Esophagus squamous epithelium (tissue), 5 donors: ENCODE results near the gene FGD6. TPM values are rescaled to one million over a fixed set of nuclear protein-coding genes. Genes with fewer than 3 reads are reported as not detected.

Experiments used
- DNase-seq: peaks from one replicate; lab custom pipeline; 2025; lab: John Stamatoyannopoulos, UW
- H3K27ac ChIP-seq, 4 donors: fragments of 200-600 bp; sonication (generic); one replicate each; pipeline ENCODE4 v1.5.1; 2016 to 2019; ENCODE audit warnings: mild to moderate bottlenecking in 1 of 4
- H3K27me3 ChIP-seq, 4 donors: fragments of 200-600 bp; sonication (generic); 1 replicate in 3 of 4; 2 replicates in 1 of 4; pipeline versions ENCODE4 v1.5.1 to v1.6.0; 2017 to 2021; ENCODE audit warnings: antibody characterized with exemption in 1 of 4
- H3K36me3 ChIP-seq, 3 donors: fragments of 200-600 bp; sonication (generic); one replicate each; pipeline ENCODE4 v1.5.1; 2016 to 2019
- H3K4me1 ChIP-seq, 3 donors: fragments of 200-600 bp; sonication (generic); one replicate each; pipeline ENCODE4 v1.5.1; 2017 to 2019
- H3K4me3 ChIP-seq, 4 donors: fragments of 200-600 bp; sonication (generic); 1 replicate in 3 of 4; 2 replicates in 1 of 4; pipeline ENCODE4 v1.5.1; 2016 to 2019; ENCODE audit warnings: mild to moderate bottlenecking in 2 of 4, moderate library complexity in 1 of 4
- H3K9me3 ChIP-seq, 3 donors: fragments of 200-600 bp; sonication (generic); one replicate each; pipeline ENCODE4 v1.5.1; 2016 to 2019
- CTCF ChIP-seq, 6 experiments: fragments of 450-650 bp in 4 of 6; fragments of 200-600 bp in 2 of 6; sonication (generic) in 2 of 6; IDR thresholded peaks; one replicate each; pipeline ENCODE4 v1.5.1; 2016 to 2019; ENCODE audit warnings: antibody characterized with exemption in 6 of 6, mild to moderate bottlenecking in 4 of 6, moderate library complexity in 4 of 6
- POLR2A ChIP-seq, 4 donors: fragments of 450-650 bp; IDR thresholded peaks; one replicate each; pipeline ENCODE4 v1.6.1; 2017; ENCODE audit warnings: antibody characterized with exemption in 4 of 4, mild to moderate bottlenecking in 4 of 4, moderate library complexity in 3 of 4
- WGBS, 2 donors: methylation state at CpG; one replicate each; pipeline ENCODE4 v1.1.5; 2018; 5-methylcytosine and 5-hydroxymethylcytosine counted together
- intact Hi-C: fragments of 100-400 bp; cut with DNase I; formaldehyde crosslinking; loops from one replicate; pipeline ENCODE4 v1.15.0; 2022
- total RNA-seq, 4 donors: library from RNA; depleted of rRNA; stranded (reverse); fragments of >200 nt; gene quantifications; one replicate each; pipeline ENCODE4 v1.1.0, GENCODE V29; 2016
- donor health status: DM: yes; HTN: yes; CAD: no.

The FGD6 gene
- total RNA-seq, 4 donors from 2014 or later: 10.0 to 19.1 (median 13.2) TPM

- H3K9me3 ChIP-seq: no peaks in the 10 kb centered on the region
- H3K36me3 ChIP-seq: peaks cover 0 to 11% (median 0%) of the 10 kb centered on the region in 3 donors
- H3K4me1 ChIP-seq: peaks cover 0 to 45% (median 13%) of the 10 kb centered on the region in 3 donors
- TF ChIP-seq CTCF (IDR thresholded peaks at IDR 0.05) (no peak), POLR2A (IDR thresholded peaks at IDR 0.05) (no peak)
- H3K4me3 ChIP-seq: no peak overlapping the region
- WGBS, 2 donors: 88 to 100% methylated on average over 1 of the region's 1 CpG
- intact Hi-C loops: no loop called here
- peak overlapping the region in 3 of 4 donors; percentile 74 to 85 (median 82) for H3K27ac ChIP-seq
- no peak for DNase-seq
- H3K27me3 ChIP-seq: no peaks in the 10 kb centered on the region
Observed at GRCh38 chr12:95150501-95150900, 66.8 kb downstream of the FGD6 start.

GRCh38 chr12:95147866-95148265 is 69.4 kb downstream of the FGD6 start:
- Histone ChIP-seq H3K27ac (peak overlapping the region in 1 of 4 donors; percentile 34), H3K4me1 (peaks cover 0 to 49% (median 13%) of the 10 kb centered on the region in 3 donors), H3K36me3 (peaks cover 0 to 5% (median 0%) of the 10 kb centered on the region in 3 donors), H3K4me3 (no peak overlapping the region), H3K9me3 (no peaks in the 10 kb centered on the region), H3K27me3 (no peaks in the 10 kb centered on the region)
- no peak for DNase-seq
- TF ChIP-seq CTCF (IDR thresholded peaks at IDR 0.05): no peak
- TF ChIP-seq POLR2A (IDR thresholded peaks at IDR 0.05): no peak
- intact Hi-C loops: no loop called here

GRCh38 chr12:95146769-95147168 is 70.5 kb downstream of the FGD6 start:
- H3K27me3 ChIP-seq: no peaks in the 10 kb centered on the region
- no peak for DNase-seq
- TF ChIP-seq CTCF (IDR thresholded peaks at IDR 0.05): no peak
- TF ChIP-seq POLR2A (IDR thresholded peaks at IDR 0.05): no peak
- 74 to 91% methylated on average over 1 of the region's 1 CpG for WGBS, 2 donors
- peaks cover 0 to 4% (median 0%) of the 10 kb centered on the region in 3 donors for H3K36me3 ChIP-seq
- no peak overlapping the region for H3K4me3 ChIP-seq
- no peaks in the 10 kb centered on the region for H3K9me3 ChIP-seq
- no peak overlapping the region for H3K27ac ChIP-seq
- intact Hi-C loops: no loop called here
- H3K4me1 ChIP-seq: peaks cover 0 to 39% (median 13%) of the 10 kb centered on the region in 3 donors

GRCh38 chr12:95143621-95144205 is 73.6 kb downstream of the FGD6 start:
- DNase-seq: no peak
- H3K27ac ChIP-seq: peak overlapping the region in 3 of 4 donors; percentile 23 to 55 (median 30)
- H3K4me1 ChIP-seq: peaks cover 0 to 23% (median 11%) of the 10 kb centered on the region in 3 donors
- H3K4me3 ChIP-seq: no peak overlapping the region
- intact Hi-C loops: no loop called here
- no peaks in the 10 kb centered on the region for H3K27me3 ChIP-seq
- TF ChIP-seq POLR2A (IDR thresholded peaks at IDR 0.05) (no peak), CTCF (IDR thresholded peaks at IDR 0.05) (no peak)
- no peaks in the 10 kb centered on the region for H3K9me3 ChIP-seq
- H3K36me3 ChIP-seq: peaks cover 0 to 18% (median 0%) of the 10 kb centered on the region in 3 donors
- 57 to 65% methylated on average over 2 to 3 of the region's 3 CpGs for WGBS, 2 donors

- Histone ChIP-seq H3K4me3 (no peak overlapping the region), H3K4me1 (peaks cover 0 to 17% (median 6%) of the 10 kb centered on the region in 3 donors), H3K27me3 (no peaks in the 10 kb centered on the region), H3K9me3 (no peaks in the 10 kb centered on the region), H3K27ac (peak overlapping the region in 1 of 4 donors; percentile 17), H3K36me3 (peaks cover 0 to 27% (median 0%) of the 10 kb centered on the region in 3 donors)
- no peak for DNase-seq
- WGBS, 2 donors: 72 to 82% methylated on average over 2 of the region's 2 CpGs
- TF ChIP-seq POLR2A (IDR thresholded peaks at IDR 0.05): no peak
- TF ChIP-seq CTCF (IDR thresholded peaks at IDR 0.05): no peak
- intact Hi-C loops: no loop called here
Observed at GRCh38 chr12:95142431-95143151, 74.7 kb downstream of the FGD6 start.
